ENCODE measurements around the gene MLEC.

GRCh38 chr12:120706029-120706428 lies 19.1 kb downstream of the MLEC start:
- TF ChIP-seq POLR2A (IDR thresholded peaks at IDR 0.05) = no peak
- TF ChIP-seq CTCF (IDR thresholded peaks at IDR 0.05) = no peak
